ENCODE measurements around the gene CHI3L2. TPM values are rescaled to one million over a fixed set of nuclear protein-coding genes. Genes with fewer than 3 reads are reported as not detected.

Gene CHI3L2
- total and polyA plus RNA-seq, 9 of the 15 experiments (the other 6 are each of a cell fraction or from before 2014, with no cell fraction given): 0.07 to 0.27 (median 0.15) TPM; not detected in 6

DNA sequence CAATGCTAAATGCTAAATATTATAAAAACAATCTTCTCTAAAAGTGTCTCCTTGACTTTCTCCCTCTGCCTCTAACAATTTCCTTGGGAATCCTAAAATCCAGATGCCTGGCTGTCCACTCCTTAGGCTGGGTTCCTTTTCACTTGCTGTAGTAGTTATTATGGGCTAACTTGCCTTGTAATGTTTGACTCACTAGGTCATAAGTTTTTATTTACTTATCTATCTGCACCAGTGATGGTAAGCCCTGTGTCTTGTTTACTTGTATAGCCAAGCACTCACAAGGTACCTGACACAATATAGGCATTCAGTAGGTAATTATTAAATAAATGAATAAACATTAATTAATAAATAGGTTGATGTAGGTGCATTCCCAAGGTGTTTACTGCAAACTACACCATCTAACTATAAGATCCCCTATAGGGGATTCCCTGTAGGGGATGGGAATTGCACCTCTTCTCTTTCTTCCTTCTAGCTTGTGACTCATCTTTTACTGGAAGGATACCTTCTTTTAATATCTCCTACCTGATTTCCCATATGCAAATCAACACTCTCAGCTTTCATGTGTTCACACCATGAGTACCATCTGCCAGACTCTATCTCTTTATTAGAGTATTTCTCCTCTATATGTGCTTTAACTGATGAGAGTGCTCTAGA lies 48.4 kb downstream of the CHI3L2 start:
- peaks cover 10 to 18% of the 10 kb centered on the region in 2 experiments for H3K27me3 ChIP-seq (ENCODE audit: control insufficient read depth in 2 of 2, insufficient read depth in 2 of 2, low read length in 2 of 2)
- no TSS peak for BruUV-seq (replicated peaks)
- ATAC-seq: no peak
- H2AFZ ChIP-seq (ENCODE audit: low read depth, low read length): no peak overlapping the region
- in situ Hi-C loops (cut with MboI) (no loop called here), intact Hi-C loops (cut with micrococcal nuclease) (no loop called here)
- no peak for DNase-seq (ENCODE audit: extremely low read depth in 1 of 4, low spot score in 3 of 4)
- H3K79me2 ChIP-seq (ENCODE audit: control insufficient read depth, insufficient read depth, low read length): no peaks in the 10 kb centered on the region
- FAIRE-seq: no peak
- H4K20me1 ChIP-seq (replicated peaks; ENCODE audit: control insufficient read depth, insufficient read depth, low read length): no peaks in the 10 kb centered on the region
- no peak overlapping the region for H3K27ac ChIP-seq (ENCODE audit: extremely low read depth, low read depth, low read length)
- peak; percentile 50 for TF ChIP-seq FOSL1 (tag; conservative IDR thresholded peaks at IDR 0.05)
- no peak for TF ChIP-seq ZNF57 (CRISPR knock-in tag; IDR thresholded peaks at IDR 0.05)
- no peaks in the 10 kb centered on the region for H3K9me1 ChIP-seq (ENCODE audit: control insufficient read depth, insufficient read depth, low read length)
- H3K4me2 ChIP-seq (ENCODE audit: insufficient read depth, low read length): no peak overlapping the region
- ChIA-PET CTCF (ENCODE audit: low intra/inter-chr PET ratio) (no interaction called here), POLR2A (no interaction called here)
- H3K4me1 ChIP-seq (replicated peaks in 1 of 2; ENCODE audit: control insufficient read depth in 2 of 2, insufficient read depth in 2 of 2, low read length in 2 of 2): peaks cover 0 to 3% of the 10 kb centered on the region in 2 experiments; a peak in 2 of 5 replicates
- no peak overlapping the region for H3K9ac ChIP-seq (ENCODE audit: insufficient read depth in 1 of 2, low read depth in 2 of 2, low read length in 2 of 2)
- H3K36me3 ChIP-seq (ENCODE audit: control insufficient read depth, insufficient read depth, low read length): no peaks in the 10 kb centered on the region
- H3K9me3 ChIP-seq (replicated peaks; ENCODE audit: control insufficient read depth, insufficient read depth, low read depth, low read length): no peaks in the 10 kb centered on the region
- H3K4me3 ChIP-seq: no peak overlapping the region

DNA sequence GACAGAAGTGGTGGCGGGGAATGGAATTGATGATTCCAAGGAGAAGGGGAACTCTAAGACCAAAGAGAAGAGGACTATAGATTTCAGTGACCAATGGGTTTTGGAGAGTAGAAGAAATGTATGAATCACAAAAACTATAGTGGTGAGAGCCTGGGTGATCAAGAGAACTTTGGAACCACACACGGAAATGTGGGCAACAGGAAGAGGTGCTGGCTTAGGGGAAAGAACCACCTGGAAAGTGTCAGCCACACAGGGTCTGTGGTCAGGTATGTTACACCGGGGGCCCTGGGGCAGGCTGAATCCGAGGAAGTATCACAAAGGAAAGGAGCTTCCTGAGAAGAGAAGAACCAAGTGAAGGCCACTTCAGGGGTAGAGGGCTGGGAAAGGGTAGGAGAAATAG lies 51.6 kb downstream of the CHI3L2 start:
- no peaks in the 10 kb centered on the region for H3K9me3 ChIP-seq (replicated peaks; ENCODE audit: control insufficient read depth, insufficient read depth, low read depth, low read length)
- 3% methylated on average over 4 of the region's 4 CpGs for WGBS (ENCODE audit: insufficient coverage, low coverage, missing lambda C conversion rate)
- H3K4me3 ChIP-seq: no peak overlapping the region
- no peak overlapping the region for H2AFZ ChIP-seq (ENCODE audit: low read depth, low read length)
- intact Hi-C loops (cut with micrococcal nuclease) (no loop called here), in situ Hi-C loops (cut with MboI) (no loop called here)
- no peaks in the 10 kb centered on the region for H3K36me3 ChIP-seq (ENCODE audit: control insufficient read depth, insufficient read depth, low read length)
- H3K9ac ChIP-seq (ENCODE audit: insufficient read depth in 1 of 2, low read depth in 2 of 2, low read length in 2 of 2): no peak overlapping the region
- H3K27me3 ChIP-seq (ENCODE audit: control insufficient read depth in 2 of 2, insufficient read depth in 2 of 2, low read length in 2 of 2): peaks cover 4 to 12% of the 10 kb centered on the region in 2 experiments; a peak in 2 of 5 replicates
- POLR2A ChIA-PET: no interaction called here
- no peak for FAIRE-seq
- no peak overlapping the region for H3K4me2 ChIP-seq (ENCODE audit: insufficient read depth, low read length)
- no peaks in the 10 kb centered on the region; a peak in 1 of 5 replicates for H3K4me1 ChIP-seq (replicated peaks in 1 of 2; ENCODE audit: control insufficient read depth in 2 of 2, insufficient read depth in 2 of 2, low read length in 2 of 2)
- DNase-seq (ENCODE audit: extremely low read depth in 1 of 4, low spot score in 3 of 4): no peak
- H4K20me1 ChIP-seq (replicated peaks; ENCODE audit: control insufficient read depth, insufficient read depth, low read length): no peaks in the 10 kb centered on the region
- BruUV-seq (replicated peaks): no TSS peak
- CTCF ChIA-PET (ENCODE audit: low intra/inter-chr PET ratio): no interaction called here
- no peaks in the 10 kb centered on the region for H3K9me1 ChIP-seq (ENCODE audit: control insufficient read depth, insufficient read depth, low read length)
- no peak for ATAC-seq
- no peak overlapping the region for H3K27ac ChIP-seq (ENCODE audit: extremely low read depth, low read depth, low read length)
- no peaks in the 10 kb centered on the region for H3K79me2 ChIP-seq (ENCODE audit: control insufficient read depth, insufficient read depth, low read length)
- no peak for TF ChIP-seq ZNF766 (CRISPR knock-in tag; conservative IDR thresholded peaks at IDR 0.05)
- no peak for TF ChIP-seq MTA3 (IDR thresholded peaks at IDR 0.05; ENCODE audit: borderline replicate concordance)
- no peak for TF ChIP-seq TAF15 (IDR thresholded peaks at IDR 0.05; ENCODE audit: low read depth, low read length)
- TF ChIP-seq MCM5 (IDR thresholded peaks at IDR 0.05; ENCODE audit: low read depth): no peak
- TF ChIP-seq, protein P1, sequence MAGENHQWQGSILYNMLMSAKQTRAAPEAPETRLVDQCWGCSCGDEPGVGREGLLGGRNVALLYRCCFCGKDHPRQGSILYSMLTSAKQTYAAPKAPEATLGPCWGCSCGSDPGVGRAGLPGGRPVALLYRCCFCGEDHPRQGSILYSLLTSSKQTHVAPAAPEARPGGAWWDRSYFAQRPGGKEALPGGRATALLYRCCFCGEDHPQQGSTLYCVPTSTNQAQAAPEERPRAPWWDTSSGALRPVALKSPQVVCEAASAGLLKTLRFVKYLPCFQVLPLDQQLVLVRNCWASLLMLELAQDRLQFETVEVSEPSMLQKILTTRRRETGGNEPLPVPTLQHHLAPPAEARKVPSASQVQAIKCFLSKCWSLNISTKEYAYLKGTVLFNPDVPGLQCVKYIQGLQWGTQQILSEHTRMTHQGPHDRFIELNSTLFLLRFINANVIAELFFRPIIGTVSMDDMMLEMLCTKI (IDR thresholded peaks at IDR 0.05; ENCODE audit: partially characterized antibody): no peak
- TF ChIP-seq PHF21A (IDR thresholded peaks at IDR 0.05; ENCODE audit: borderline replicate concordance, low read depth): no peak
